ENCODE data around the gene PKD1L1. TPM values are rescaled to one million over a fixed set of nuclear protein-coding genes. Genes with fewer than 3 reads are reported as not detected.

PKD1L1 gene
- total RNA-seq, 1 experiment from 2014 or later: 0.07 TPM

DNA sequence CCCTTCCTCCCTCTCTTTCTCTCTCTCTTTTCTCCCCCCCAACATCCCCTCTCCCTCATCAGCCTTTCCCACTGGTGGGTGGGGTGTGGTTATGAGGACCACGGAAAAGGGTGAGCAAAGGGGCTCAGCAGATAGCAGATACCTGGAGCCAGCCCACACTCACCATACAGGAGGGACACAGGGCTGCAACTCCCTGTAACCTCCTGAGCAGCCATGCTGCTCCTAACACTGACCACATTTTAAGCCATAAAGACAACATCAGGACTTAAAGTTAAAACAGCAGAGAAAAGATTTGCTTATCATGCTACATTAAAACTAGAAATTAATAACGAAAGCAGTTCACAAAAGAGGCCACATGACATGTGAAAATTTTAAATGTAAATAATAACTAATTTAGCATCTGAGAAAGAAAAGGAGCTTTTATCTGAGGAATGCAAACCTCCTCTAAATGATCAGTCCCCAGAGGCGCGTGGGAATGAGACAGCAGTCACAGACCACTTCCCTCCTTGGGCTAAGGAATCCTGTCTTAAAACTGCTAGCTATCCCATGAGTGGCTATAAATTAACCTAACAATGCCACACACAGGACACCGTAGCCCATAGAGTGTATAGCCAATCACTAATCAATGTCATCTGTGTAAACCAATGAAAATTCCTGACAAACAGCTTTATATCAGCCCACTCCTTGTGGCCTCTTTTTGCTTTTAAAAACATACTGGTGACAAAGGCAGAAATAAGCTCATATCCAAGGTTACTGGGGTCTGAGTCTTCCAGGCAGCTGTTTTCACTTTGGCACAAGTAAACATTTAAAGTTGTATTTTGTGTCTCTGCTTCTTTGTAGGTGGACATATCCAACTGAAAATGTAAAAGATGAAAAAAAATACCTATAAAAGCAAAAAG is 33.3 kb downstream of the PKD1L1 start (continued):
- TF ChIP-seq, protein P1, sequence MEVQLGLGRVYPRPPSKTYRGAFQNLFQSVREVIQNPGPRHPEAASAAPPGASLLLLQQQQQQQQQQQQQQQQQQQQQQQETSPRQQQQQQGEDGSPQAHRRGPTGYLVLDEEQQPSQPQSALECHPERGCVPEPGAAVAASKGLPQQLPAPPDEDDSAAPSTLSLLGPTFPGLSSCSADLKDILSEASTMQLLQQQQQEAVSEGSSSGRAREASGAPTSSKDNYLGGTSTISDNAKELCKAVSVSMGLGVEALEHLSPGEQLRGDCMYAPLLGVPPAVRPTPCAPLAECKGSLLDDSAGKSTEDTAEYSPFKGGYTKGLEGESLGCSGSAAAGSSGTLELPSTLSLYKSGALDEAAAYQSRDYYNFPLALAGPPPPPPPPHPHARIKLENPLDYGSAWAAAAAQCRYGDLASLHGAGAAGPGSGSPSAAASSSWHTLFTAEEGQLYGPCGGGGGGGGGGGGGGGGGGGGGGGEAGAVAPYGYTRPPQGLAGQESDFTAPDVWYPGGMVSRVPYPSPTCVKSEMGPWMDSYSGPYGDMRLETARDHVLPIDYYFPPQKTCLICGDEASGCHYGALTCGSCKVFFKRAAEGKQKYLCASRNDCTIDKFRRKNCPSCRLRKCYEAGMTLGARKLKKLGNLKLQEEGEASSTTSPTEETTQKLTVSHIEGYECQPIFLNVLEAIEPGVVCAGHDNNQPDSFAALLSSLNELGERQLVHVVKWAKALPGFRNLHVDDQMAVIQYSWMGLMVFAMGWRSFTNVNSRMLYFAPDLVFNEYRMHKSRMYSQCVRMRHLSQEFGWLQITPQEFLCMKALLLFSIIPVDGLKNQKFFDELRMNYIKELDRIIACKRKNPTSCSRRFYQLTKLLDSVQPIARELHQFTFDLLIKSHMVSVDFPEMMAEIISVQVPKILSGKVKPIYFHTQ (CRISPR knock-in tag; IDR thresholded peaks at IDR 0.05): no peak
- no peak for TF ChIP-seq ATF6 (CRISPR knock-in tag; IDR thresholded peaks at IDR 0.05)

GRCh38 chr7:47912332-47912731 is 35.9 kb downstream of the PKD1L1 start:
- Mint-ChIP-seq H3K9me3 (peaks cover 8% of the 10 kb centered on the region), H3K4me3 (no peak overlapping the region), H3K4me1 (peaks cover 38% of the 10 kb centered on the region), H3K36me3 (no peaks in the 10 kb centered on the region), H3K27me3 (ENCODE audit: low read depth) (no peaks in the 10 kb centered on the region), H3K27ac (no peak overlapping the region)
- ATAC-seq: no peak
- ChIA-PET CTCF (no interaction called here), POLR2A (no interaction called here)
- no peak for DNase-seq (ENCODE audit: low spot score)
- TF ChIP-seq ETV6 (CRISPR knock-in tag; IDR thresholded peaks at IDR 0.05) (no peak), GRHL2 (CRISPR knock-in tag; IDR thresholded peaks at IDR 0.05; ENCODE audit: insufficient replicate concordance, severe bottlenecking) (no peak), TCF7 (CRISPR knock-in tag; IDR thresholded peaks at IDR 0.05; ENCODE audit: low read depth) (no peak)
- TF ChIP-seq, protein P2, sequence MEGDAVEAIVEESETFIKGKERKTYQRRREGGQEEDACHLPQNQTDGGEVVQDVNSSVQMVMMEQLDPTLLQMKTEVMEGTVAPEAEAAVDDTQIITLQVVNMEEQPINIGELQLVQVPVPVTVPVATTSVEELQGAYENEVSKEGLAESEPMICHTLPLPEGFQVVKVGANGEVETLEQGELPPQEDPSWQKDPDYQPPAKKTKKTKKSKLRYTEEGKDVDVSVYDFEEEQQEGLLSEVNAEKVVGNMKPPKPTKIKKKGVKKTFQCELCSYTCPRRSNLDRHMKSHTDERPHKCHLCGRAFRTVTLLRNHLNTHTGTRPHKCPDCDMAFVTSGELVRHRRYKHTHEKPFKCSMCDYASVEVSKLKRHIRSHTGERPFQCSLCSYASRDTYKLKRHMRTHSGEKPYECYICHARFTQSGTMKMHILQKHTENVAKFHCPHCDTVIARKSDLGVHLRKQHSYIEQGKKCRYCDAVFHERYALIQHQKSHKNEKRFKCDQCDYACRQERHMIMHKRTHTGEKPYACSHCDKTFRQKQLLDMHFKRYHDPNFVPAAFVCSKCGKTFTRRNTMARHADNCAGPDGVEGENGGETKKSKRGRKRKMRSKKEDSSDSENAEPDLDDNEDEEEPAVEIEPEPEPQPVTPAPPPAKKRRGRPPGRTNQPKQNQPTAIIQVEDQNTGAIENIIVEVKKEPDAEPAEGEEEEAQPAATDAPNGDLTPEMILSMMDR (IDR thresholded peaks at IDR 0.05): no peak

- POLR2A ChIA-PET: no interaction called here
- H3K9me3 Mint-ChIP-seq: no peaks in the 10 kb centered on the region
These were observed 39.5 kb downstream of the PKD1L1 start for GRCh38 chr7:47908720-47909119.

More at GRCh38 chr7:47908720-47909119, 39.5 kb downstream of the PKD1L1 start:
- CTCF ChIA-PET: interaction anchor here (0.7 kb wide), 1 partner anchor 16 kb away, joined by 4 read pairs; no protein-coding TSS in a partner anchor
- DNase-seq (ENCODE audit: low spot score): no peak
- peaks cover 35% of the 10 kb centered on the region for H3K4me1 Mint-ChIP-seq
- peak; percentile 68 for ATAC-seq
- no peaks in the 10 kb centered on the region for H3K27me3 Mint-ChIP-seq (ENCODE audit: low read depth)
- H3K4me3 Mint-ChIP-seq: no peak overlapping the region
- TF ChIP-seq, protein P3, sequence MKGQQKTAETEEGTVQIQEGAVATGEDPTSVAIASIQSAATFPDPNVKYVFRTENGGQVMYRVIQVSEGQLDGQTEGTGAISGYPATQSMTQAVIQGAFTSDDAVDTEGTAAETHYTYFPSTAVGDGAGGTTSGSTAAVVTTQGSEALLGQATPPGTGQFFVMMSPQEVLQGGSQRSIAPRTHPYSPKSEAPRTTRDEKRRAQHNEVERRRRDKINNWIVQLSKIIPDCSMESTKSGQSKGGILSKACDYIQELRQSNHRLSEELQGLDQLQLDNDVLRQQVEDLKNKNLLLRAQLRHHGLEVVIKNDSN (CRISPR knock-in tag; IDR thresholded peaks at IDR 0.05): no peak
- TF ChIP-seq ATF1 (CRISPR knock-in tag; IDR thresholded peaks at IDR 0.05): no peak
- TF ChIP-seq ZNF532 (CRISPR knock-in tag; IDR thresholded peaks at IDR 0.05; ENCODE audit: borderline replicate concordance): no peak
- TF ChIP-seq GABPB1 (CRISPR knock-in tag; IDR thresholded peaks at IDR 0.05): no peak
- TF ChIP-seq, protein P4, sequence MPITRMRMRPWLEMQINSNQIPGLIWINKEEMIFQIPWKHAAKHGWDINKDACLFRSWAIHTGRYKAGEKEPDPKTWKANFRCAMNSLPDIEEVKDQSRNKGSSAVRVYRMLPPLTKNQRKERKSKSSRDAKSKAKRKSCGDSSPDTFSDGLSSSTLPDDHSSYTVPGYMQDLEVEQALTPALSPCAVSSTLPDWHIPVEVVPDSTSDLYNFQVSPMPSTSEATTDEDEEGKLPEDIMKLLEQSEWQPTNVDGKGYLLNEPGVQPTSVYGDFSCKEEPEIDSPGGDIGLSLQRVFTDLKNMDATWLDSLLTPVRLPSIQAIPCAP (CRISPR knock-in tag; IDR thresholded peaks at IDR 0.05): no peak
- no peak overlapping the region for H3K27ac Mint-ChIP-seq
- no peaks in the 10 kb centered on the region for H3K36me3 Mint-ChIP-seq
